HTR-8/SVneo (cell line): ENCODE measurements around the gene ARSK.

Experiments used
- DNase-seq: peaks from one replicate; pipeline ENCODE4 v3.0.0; 2011; ENCODE audit warnings: low spot score, mixed read lengths; ENCODE audit not compliant: insufficient read length
- FAIRE-seq: peaks from 2 replicates; lab custom pipeline; 2011; peaks lifted over from hg19 to GRCh38; lab: Jason Lieb, UNC

The ARSK gene, protein sequence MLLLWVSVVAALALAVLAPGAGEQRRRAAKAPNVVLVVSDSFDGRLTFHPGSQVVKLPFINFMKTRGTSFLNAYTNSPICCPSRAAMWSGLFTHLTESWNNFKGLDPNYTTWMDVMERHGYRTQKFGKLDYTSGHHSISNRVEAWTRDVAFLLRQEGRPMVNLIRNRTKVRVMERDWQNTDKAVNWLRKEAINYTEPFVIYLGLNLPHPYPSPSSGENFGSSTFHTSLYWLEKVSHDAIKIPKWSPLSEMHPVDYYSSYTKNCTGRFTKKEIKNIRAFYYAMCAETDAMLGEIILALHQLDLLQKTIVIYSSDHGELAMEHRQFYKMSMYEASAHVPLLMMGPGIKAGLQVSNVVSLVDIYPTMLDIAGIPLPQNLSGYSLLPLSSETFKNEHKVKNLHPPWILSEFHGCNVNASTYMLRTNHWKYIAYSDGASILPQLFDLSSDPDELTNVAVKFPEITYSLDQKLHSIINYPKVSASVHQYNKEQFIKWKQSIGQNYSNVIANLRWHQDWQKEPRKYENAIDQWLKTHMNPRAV

GRCh38 chr5:95554647-95555548 is at the start of gene ARSK, which contains the start of gene SKIC3:
Gene ARSK, plus strand, starts transcription at chr5:95555101. Its CDS starts 178 bp downstream, at chr5:95555279.
Gene SKIC3, minus strand, starts transcription at chr5:95554977. Its CDS starts 7,827 bp downstream, at chr5:95547150.
- FAIRE-seq (peak; percentile 58), DNase-seq (peak; percentile 94)

DNA sequence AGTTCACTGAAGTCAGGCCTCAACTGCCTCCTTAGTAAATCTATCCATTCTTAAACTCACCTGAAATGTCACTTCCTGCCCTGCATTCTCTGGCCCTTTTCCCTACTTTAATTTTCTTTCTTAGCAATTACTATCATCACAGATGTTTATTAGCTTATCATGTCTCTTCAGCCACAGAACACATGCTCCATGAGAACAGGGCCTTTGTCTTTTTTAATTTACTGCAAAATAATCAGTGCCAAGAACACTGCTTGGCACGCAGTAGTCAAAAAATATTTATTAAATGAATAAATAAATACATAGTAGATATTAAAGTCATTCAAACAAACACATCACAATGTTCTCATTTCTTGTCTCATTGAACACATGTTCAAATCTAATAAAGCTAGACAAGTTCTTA is 46.4 kb upstream of the ARSK start:
- no peak for DNase-seq
- FAIRE-seq, result no peak

DNA sequence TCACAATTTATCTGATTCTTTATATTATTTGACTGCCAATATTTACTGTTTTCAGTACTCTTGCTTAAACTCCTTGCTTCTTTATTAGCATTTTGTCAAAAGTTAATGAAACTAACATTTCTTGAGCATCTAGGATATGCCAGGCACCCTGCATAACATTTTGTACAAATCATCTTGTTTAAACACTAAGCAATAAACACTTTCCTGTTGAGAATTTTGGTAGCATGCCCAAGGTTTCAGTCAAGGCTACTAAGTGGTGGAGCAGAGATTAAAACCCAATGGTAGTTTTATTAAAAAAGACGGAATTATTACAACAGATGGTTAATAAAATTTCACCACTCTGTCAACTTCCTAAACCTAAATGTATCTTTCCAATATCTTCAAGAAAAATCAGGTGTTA is 43.3 kb upstream of the ARSK start:
- no peak for FAIRE-seq

GRCh38 chr5:95518417-95518816 is 36.5 kb upstream of the ARSK start:
- DNase-seq (no peak), FAIRE-seq (no peak)

More for the DNA sequence above, 43.3 kb upstream of the ARSK start:
- DNase-seq, result no peak

DNA sequence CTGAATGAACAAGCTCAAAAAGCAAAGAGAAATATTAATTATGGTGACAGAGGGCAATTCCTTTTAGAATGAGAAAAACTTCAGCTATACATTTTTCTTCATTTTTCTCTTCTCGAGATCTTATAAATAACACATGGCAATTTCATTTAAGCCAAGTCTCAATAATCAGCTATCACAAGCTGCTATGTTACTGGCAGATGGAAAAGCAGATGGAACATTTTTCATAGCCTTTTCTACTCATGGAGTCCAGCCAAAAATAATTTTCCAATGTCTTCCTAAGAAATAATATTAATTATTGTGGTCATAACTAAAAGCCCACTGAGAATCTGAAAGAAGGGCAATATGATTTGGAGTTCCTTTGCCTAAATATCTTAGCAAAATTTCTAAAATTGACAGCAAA is 35.8 kb upstream of the ARSK start:
- FAIRE-seq (no peak), DNase-seq (no peak)

DNA sequence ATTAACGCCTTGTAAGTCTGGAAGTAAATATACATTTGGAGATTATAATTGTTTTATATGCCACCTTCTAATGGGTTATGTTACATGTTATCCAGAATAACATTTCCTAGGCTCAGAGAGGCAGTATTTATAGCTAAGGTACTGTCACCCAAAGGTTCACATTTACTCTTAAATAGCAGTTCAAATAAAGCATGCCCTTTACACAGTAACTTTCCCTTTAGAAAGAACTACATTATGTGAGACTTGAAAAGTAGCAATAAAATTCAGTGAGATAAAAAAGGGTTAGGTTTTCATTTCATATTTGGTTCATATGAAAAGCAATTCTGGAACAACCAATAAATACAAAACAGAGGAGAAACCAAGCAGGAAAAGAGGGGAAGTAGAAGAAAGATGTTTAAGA is 35.2 kb upstream of the ARSK start:
- DNase-seq (no peak), FAIRE-seq (no peak)

GRCh38 chr5:95520206-95520605 is 34.7 kb upstream of the ARSK start:
- no peak for DNase-seq
- no peak for FAIRE-seq

- FAIRE-seq, result no peak
These were observed 30.5 kb upstream of the ARSK start for GRCh38 chr5:95524423-95524822.

GRCh38 chr5:95526871-95527270 is 28.0 kb upstream of the ARSK start:
- DNase-seq (no peak), FAIRE-seq (no peak)

More at GRCh38 chr5:95524423-95524822, 30.5 kb upstream of the ARSK start:
- no peak for DNase-seq

GRCh38 chr5:95528565-95528964 is 26.3 kb upstream of the ARSK start:
- DNase-seq (no peak), FAIRE-seq (no peak)

- DNase-seq, result no peak
- FAIRE-seq, result no peak
These were observed 24.5 kb upstream of the ARSK start for GRCh38 chr5:95530416-95530815.

DNA sequence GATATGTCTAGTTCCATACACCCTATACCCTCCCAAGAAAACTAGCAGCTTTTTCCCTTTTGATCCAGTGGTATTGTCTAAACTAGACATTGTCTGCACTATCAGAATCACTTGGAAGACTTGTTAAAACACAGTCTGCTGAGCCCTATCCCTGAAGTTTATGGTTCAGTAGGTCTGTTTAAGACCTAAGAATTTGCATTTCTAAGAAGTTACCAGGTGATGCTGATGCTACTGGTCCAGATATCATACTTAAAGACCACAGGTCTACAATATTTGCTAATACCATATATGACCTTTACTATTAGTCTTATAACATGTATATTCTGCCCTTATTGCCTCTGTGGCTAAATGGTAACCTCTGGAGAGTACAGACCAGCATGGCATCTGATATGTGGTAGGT is 23.4 kb upstream of the ARSK start:
- no peak for DNase-seq
- no peak for FAIRE-seq

- DNase-seq (no peak), FAIRE-seq (no peak)
These were observed 22.5 kb upstream of the ARSK start for GRCh38 chr5:95532415-95532814.

DNA sequence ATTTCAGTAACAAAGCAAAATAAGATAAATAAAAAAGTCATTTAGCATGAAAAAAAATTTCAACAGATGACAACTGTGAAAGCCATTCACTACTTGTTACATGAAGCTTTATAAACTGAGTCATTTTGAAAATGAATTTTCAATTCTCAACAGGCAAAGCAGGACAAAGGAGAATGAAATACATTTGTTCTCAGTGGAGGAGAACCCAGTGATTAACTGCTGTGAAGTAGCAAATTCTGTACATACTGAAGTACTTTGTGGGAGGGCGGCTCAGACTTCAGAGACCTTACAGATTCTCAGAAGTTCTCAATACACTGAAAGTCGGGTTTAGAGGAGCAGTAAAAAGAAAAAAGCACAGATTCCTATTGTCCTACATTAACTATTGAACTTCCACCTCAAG is 21.8 kb upstream of the ARSK start:
- DNase-seq (no peak), FAIRE-seq (no peak)

DNA sequence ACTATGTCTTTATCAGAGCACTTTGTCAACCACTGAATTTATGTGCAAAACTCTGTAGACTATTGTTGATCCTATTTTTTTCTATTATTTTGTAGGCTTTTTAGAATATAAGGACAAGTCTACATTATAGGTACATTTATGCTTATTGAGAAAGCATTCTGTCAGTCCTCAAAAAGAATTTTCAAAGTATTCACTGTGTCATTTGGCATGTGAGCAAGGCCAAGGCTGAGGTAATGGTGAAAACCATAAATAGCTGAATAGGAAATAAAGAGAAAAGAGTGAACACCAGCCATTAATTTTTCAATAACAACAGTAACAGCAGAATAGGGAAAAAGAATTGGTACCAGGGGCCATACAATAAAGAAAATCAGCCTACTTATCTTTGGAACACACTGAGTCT is 21.1 kb upstream of the ARSK start:
- no peak for DNase-seq
- no peak for FAIRE-seq

DNA sequence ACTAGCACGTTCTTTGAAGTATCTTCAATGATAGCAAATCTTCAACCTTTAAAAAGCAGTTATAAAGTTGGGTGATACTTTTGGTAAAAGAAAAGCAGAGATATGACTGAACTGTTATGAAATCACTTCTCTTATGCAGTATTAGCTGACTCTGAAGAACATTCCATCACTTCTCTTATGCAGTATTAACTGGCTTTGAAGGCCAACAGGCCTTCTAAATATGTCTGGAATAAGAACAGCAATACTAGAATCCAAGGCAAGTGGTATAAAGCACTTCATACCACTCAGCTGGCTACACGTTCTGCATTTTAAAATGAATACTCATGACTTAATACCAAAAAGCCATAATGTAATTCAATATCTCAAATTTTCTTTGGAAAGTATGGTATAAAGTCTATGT is 17.4 kb upstream of the ARSK start:
- FAIRE-seq, result no peak
- DNase-seq, result no peak

DNA sequence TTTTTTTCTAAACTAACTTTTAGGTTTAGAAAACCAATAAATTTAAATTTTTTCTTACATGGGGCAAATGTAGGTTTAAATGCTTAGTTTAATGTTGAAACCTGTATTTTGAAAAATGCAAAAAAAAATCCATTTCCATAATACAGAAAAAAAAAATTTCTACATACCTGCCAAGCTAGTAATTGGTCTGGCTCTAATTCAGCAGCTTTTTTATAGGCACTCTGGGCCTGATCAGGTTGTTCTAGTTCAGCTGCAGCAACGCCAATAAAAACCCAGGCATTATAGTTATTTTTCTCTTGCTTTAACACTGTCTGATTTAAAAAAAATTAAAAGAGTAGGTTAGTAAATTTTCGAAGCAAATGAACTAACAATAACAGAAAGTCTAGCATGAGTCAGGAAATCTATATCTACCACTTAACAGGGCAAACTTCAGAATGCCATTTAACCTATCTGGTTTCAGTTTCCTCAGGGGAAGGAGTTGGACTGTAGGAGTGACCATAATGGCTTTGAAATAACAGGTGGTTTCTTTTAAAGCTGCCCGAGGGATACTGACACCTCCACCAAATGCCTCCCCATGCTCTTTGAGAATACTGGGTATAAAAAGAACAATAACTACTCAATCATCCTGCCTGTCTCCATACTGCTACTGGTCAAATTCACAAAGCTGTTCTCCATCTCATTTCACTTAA is 11.7 kb upstream of the ARSK start:
- FAIRE-seq, result no peak
- no peak for DNase-seq

- DNase-seq, result no peak
- FAIRE-seq, result no peak
These were observed 5.9 kb upstream of the ARSK start for GRCh38 chr5:95549030-95549429.

DNA sequence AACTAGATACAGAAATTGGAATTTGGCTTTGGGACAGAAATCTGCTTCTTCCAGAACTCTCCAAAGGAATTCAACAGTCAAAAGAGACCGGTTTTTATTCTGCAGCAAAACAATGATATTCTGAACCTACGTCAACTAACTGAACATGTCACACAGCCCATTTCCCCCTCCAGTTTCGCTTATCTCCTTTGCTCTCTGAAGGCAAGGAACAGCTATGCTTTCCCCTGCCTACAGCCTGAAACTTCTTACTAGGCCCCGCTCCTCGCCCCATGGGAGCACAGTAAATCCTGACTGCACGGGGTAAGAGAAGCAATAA is 612 bp upstream of the ARSK start:
- FAIRE-seq, result no peak

DNA sequence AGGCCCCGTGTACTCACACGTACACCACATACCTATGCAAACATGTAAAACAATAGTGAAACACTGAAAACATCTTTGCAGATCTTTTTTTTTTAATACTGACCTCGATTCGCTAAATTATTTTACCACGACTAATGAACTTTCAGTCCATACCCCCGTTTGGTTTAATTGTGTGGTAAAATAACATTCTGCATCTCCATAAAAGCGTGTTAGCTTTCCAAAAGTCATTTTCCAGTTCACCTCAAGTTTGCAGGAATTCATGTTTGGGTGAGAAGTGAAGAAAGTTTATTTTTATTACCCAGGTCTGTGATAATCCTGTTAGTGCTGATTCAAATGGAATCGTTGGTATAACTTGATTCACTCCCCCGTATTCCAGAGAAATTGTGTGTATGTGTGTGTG is 652 bp downstream of the ARSK start:
- FAIRE-seq (no peak), DNase-seq (no peak)

More for the DNA sequence above, 612 bp upstream of the ARSK start:
- DNase-seq, result no peak
